ENCODE measurements around the gene UBE2J2. TPM values are rescaled to one million over a fixed set of nuclear protein-coding genes. Genes with fewer than 3 reads are reported as not detected.

Gene UBE2J2
- total and polyA plus RNA-seq, 2 of the 4 experiments (the other 2 are of a cell fraction), result 20.6 to 67.5 TPM

GRCh38 chr1:1253314-1253713 lies 20.3 kb downstream of the UBE2J2 start:
- H3K23ac ChIP-seq (ENCODE audit: low read depth, low read length), result no peak overlapping the region
- peaks cover 7 to 32% of the 10 kb centered on the region in 2 experiments for H3K79me1 ChIP-seq (ENCODE audit: low read depth in 1 of 2, low read length in 2 of 2)
- no peak overlapping the region for H4K5ac ChIP-seq (ENCODE audit: low read depth, low read length)
- no peak overlapping the region for H3K4me2 ChIP-seq (ENCODE audit: low read depth, low read length)
- no peak overlapping the region for H3K18ac ChIP-seq (ENCODE audit: low read depth, low read length)
- H2AK5ac ChIP-seq (ENCODE audit: low read depth, low read length), result peak overlapping the region; percentile 50; the same call in 1 of the 2 replicates
- intact Hi-C loops (cut with micrococcal nuclease) (no loop called here), dilution Hi-C loops (cut with HindIII; ENCODE audit: low sequenced_read_pairs, unreplicated experiment) (no loop called here), in situ Hi-C loops (cut with MboI; ENCODE audit: low sequenced_read_pairs) (no loop called here)
- BruUV-seq (replicated peaks), result no TSS peak
- no peak overlapping the region for H2BK5ac ChIP-seq (ENCODE audit: low read depth, low read length, poor library complexity, severe bottlenecking)
- H3K4ac ChIP-seq (ENCODE audit: low read depth, low read length), result no peak overlapping the region
- peaks cover 9% of the 10 kb centered on the region; the same call in 1 of the 2 replicates for H3K4me1 ChIP-seq (ENCODE audit: control insufficient read depth, insufficient read depth, low read length)
- H3K9me3 ChIP-seq (ENCODE audit: control insufficient read depth, insufficient read depth, low read length), result no peaks in the 10 kb centered on the region
- H3K14ac ChIP-seq (replicated peaks; ENCODE audit: low read depth, low read length), result no peak overlapping the region
- no peak overlapping the region for H2BK120ac ChIP-seq (ENCODE audit: low read depth, low read length)
- ATAC-seq (ENCODE audit: low read depth), result no peak
- H3K27me3 ChIP-seq (ENCODE audit: control insufficient read depth, insufficient read depth, low read length), result no peaks in the 10 kb centered on the region
- POLR2A ChIA-PET (ENCODE audit: unreplicated experiment), result no interaction called here
- no peak overlapping the region for H4K8ac ChIP-seq (ENCODE audit: low read depth in 2 of 2, low read length in 2 of 2)
- no peak overlapping the region for H3K27ac ChIP-seq (ENCODE audit: insufficient read depth, low read length)
- peaks cover under 1% of the 10 kb centered on the region; the same call in 1 of the 2 replicates for H4K20me1 ChIP-seq (ENCODE audit: insufficient read depth, low read length)
- no peak for DNase-seq
- H2BK15ac ChIP-seq (ENCODE audit: low read depth, low read length), result no peak overlapping the region
- H3K36me3 ChIP-seq (ENCODE audit: control insufficient read depth, insufficient read depth, low read length), result peaks cover 54% of the 10 kb centered on the region
- no peak overlapping the region for H4K91ac ChIP-seq (ENCODE audit: insufficient read depth, low read depth, low read length)
- TF ChIP-seq BHLHE40 (IDR thresholded peaks at IDR 0.05; ENCODE audit: low read depth, low read length) (no peak), RCOR1 (IDR thresholded peaks at IDR 0.05; ENCODE audit: insufficient replicate concordance, low read length) (no peak), POLR2A (IDR thresholded peaks at IDR 0.05; ENCODE audit: low read depth, low read length) (no peak), CEBPB (IDR thresholded peaks at IDR 0.05; ENCODE audit: low read depth, low read length) (no peak), MAZ (IDR thresholded peaks at IDR 0.05; ENCODE audit: borderline replicate concordance, low read depth, low read length) (no peak), USF2 (IDR thresholded peaks at IDR 0.05; ENCODE audit: low read depth, low read length) (no peak), SMC3 (IDR thresholded peaks at IDR 0.05; ENCODE audit: low read depth, low read length) (no peak), RAD21 (IDR thresholded peaks at IDR 0.05; ENCODE audit: low read length) (no peak), MXI1 (IDR thresholded peaks at IDR 0.05; ENCODE audit: borderline replicate concordance, low read depth, low read length) (no peak), ELK1 (IDR thresholded peaks at IDR 0.05; ENCODE audit: borderline replicate concordance, low read depth, low read length) (no peak), NFE2L2 (IDR thresholded peaks at IDR 0.05; ENCODE audit: low read depth, low read length) (no peak), RFX5 (IDR thresholded peaks at IDR 0.05; ENCODE audit: low read depth, low read length) (no peak), FOS (IDR thresholded peaks at IDR 0.05; ENCODE audit: low read depth, low read length) (no peak), CTCF (conservative IDR thresholded peaks at IDR 0.05; ENCODE audit: low read depth, low read length) (no peak), MAFK (IDR thresholded peaks at IDR 0.05; ENCODE audit: low read depth, low read length) (no peak), CHD1 (IDR thresholded peaks at IDR 0.05; ENCODE audit: low read depth, low read length) (no peak)
- H3K4me3 ChIP-seq (ENCODE audit: insufficient read depth, low read depth, low read length), result no peak overlapping the region
- no peak overlapping the region for H2AK9ac ChIP-seq (replicated peaks; ENCODE audit: low read depth, low read length, poor library complexity)
- no peak overlapping the region for H2AFZ ChIP-seq (replicated peaks; ENCODE audit: low read length, poor library complexity)
- H3K9ac ChIP-seq (ENCODE audit: low read depth, low read length), result no peak overlapping the region
- no peak overlapping the region for H3K56ac ChIP-seq (ENCODE audit: extremely low read depth, insufficient read depth, low read length)
- no peak overlapping the region for H2BK20ac ChIP-seq (ENCODE audit: low read depth, low read length)
- no peaks in the 10 kb centered on the region for H3K9me1 ChIP-seq (ENCODE audit: insufficient read depth, low read length)
- WGBS, 2 experiments (ENCODE audit: extremely low coverage in 2 of 2, insufficient read length in 1 of 2), result 97% methylated on average over 4 of the region's 12 CpGs; no CpG with 5 or more reads in 1 of the 2 experiments
- CTCF ChIA-PET, result no interaction called here

Measured in IMR-90 (cell line).